Measurements from ENCODE around the gene SYT1.
"Not testable (repeated sequence)": the region's sequence is repeated elsewhere in the genome, so short reads cannot be mapped to it uniquely, and the experiment has no call there.

Gene SYT1

DNA sequence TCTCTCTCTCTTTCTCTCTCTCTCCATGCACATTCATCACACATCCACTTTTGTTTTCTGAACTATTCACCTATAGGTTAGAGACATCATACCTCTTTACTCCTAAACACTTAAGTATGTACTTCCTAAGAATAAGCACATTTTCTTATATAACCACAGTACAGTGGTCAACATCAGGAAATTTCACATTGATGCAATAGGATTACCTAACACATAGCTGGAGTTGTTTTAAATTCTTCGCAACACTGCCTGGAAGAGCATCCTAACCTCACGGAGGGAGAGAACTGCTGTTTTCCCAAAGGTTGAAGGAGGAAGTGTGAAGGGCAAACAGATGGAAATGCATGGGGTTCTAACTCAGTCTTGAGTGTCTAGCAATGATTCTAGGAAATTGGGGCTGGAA lies 159.2 kb downstream of the SYT1 start:
- H3K4me3 Mint-ChIP-seq = no peak overlapping the region
- no peaks in the 10 kb centered on the region for H3K36me3 Mint-ChIP-seq
- no peak overlapping the region for H3K27ac Mint-ChIP-seq
- H3K4me1 Mint-ChIP-seq = no peaks in the 10 kb centered on the region
- ATAC-seq (replicated peaks) (no peak), DNase-seq (no peak)
- H3K9me3 Mint-ChIP-seq = no peaks in the 10 kb centered on the region
- no peaks in the 10 kb centered on the region for H3K27me3 Mint-ChIP-seq

DNA sequence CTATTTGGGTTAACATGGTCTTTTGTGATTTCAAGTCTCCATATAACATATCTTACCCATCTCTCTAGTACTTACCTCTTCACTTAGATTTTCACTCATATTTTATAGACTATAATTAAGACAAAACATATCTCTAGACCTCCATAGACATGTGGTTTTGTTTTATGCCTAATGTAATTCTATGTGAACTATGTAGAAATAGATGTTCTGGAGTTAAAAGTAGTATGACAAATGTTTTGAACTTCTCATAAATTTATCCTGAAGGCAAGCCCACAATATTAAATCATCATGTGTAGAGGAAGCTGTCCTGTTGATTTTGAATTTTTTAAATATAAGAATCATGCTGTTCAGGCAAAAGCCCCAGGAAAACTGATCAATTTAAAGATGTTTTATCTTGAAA lies 169.2 kb downstream of the SYT1 start:
- H3K36me3 Mint-ChIP-seq = no peaks in the 10 kb centered on the region
- no peak overlapping the region for H3K4me3 Mint-ChIP-seq
- H3K27me3 Mint-ChIP-seq = no peaks in the 10 kb centered on the region
- no peaks in the 10 kb centered on the region for H3K9me3 Mint-ChIP-seq
- DNase-seq = no peak
- no peak for ATAC-seq (replicated peaks)
- H3K4me1 Mint-ChIP-seq = no peaks in the 10 kb centered on the region
- H3K27ac Mint-ChIP-seq = no peak overlapping the region

DNA sequence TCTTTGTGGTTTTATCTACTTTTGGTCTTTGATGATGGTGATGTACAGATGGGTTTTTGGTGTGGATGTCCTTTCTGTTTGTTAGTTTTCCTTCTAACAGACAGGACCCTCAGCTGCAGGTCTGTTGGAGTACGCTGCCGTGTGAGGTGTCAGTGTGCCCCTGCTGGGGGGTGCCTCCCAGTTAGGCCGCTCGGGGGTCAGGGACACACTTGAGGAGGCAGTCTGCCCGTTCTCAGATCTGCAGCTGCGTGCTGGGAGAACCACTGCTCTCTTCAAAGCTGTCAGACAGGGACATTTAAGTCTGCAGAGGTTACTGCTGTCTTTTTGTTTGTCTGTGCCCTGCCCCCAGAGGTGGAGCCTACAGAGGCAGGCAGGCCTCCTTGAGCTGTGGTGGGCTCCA lies 180.2 kb downstream of the SYT1 start:
- DNase-seq; H3K4me1 Mint-ChIP-seq; H3K27ac Mint-ChIP-seq; ATAC-seq (replicated peaks); H3K4me3 Mint-ChIP-seq; H3K36me3 Mint-ChIP-seq; H3K9me3 Mint-ChIP-seq; H3K27me3 Mint-ChIP-seq: not testable (repeated sequence)

DNA sequence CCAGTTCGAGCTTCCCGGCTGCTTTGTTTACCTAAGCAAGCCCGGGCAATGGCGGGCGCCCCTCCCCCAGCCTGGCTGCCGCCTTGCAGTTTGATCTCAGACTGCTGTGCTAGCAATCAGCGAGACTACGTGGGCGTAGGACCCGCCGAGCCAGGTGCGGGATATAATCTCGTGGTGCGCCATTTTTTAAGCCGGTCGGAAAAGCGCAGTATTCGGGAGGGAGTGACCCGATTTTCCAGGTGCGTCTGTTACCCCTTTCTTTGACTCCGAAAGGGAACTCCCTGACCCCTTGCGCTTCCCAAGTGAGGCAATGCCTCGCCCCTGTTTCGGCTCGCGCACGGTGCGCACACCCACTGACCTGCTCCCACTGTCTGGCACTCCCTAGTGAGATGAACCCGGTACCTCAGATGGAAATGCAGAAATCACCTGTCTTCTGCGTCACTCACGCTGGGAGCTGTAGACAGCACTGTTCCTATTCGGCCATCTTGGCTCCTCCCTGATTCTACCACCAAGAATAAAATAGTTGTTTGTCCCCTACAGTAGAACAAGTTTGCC lies 180.7 kb downstream of the SYT1 start:
- H3K27me3 Mint-ChIP-seq; H3K36me3 Mint-ChIP-seq; H3K9me3 Mint-ChIP-seq; ATAC-seq (replicated peaks); H3K27ac Mint-ChIP-seq; DNase-seq; H3K4me1 Mint-ChIP-seq; H3K4me3 Mint-ChIP-seq: not testable (repeated sequence)

DNA sequence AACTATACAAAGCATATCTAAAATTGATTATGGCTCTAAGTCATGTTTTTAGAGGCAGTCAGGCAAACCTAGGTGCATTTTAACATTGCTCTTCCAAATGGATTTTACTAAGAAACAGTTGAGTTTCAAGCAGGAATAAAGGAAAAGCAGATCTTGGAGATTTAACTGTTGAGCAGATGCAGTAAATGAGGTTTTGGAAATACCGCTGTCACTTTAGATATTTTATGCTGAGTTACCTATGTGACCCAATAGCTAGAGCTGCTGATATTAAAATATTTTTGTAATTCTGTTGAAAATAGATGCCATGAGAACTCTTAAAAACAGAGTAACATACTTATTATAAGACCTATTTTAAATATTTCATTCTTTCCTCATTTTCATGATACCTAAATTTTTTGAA lies 181.4 kb downstream of the SYT1 start:
- no peak for ATAC-seq (replicated peaks)
- Mint-ChIP-seq H3K9me3 (peaks cover 0 to 3% of the 10 kb centered on the region in 2 donors), H3K4me3 (no peak overlapping the region), H3K36me3 (no peaks in the 10 kb centered on the region), H3K4me1 (no peaks in the 10 kb centered on the region), H3K27me3 (no peaks in the 10 kb centered on the region), H3K27ac (no peak overlapping the region)
- DNase-seq = no peak

DNA sequence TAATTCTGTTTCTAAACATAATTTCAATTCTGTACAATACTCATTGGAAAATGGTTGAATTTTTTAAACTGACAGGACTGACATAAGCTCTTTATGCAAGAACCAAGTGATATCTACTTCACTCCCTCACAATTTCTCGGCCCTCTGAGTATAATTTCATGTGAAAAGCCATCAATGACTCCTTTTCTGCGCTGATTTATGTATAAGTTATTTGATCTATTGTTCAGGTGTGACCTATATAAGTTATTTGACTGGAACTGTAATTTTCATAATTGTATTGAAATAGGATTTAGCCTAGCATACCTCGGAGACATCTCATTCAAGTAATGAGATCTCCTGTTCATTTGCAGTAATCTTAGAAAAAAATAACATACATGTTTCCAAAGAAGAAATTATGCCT lies 184.4 kb downstream of the SYT1 start:
- Mint-ChIP-seq H3K4me3 (no peak overlapping the region), H3K27ac (no peak overlapping the region), H3K27me3 (no peaks in the 10 kb centered on the region), H3K9me3 (no peaks in the 10 kb centered on the region), H3K36me3 (no peaks in the 10 kb centered on the region), H3K4me1 (no peaks in the 10 kb centered on the region)
- ATAC-seq (replicated peaks) (no peak), DNase-seq (no peak)

DNA sequence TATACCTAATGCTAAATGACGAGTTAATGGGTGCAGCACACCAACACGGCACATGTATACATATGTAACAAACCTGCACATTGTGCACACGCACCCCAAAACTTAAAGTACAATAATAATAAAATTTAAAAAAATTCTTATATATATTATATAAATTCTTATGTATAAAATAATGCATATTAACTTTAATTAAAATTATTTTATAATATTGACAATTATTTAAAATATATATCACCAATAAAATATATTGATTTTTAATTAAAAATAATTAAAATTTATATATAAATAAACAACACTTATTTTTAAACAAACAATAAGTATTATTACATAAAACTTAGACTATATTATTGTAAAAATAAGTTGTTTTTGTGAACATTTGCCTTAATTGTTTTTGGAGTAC lies 188.8 kb downstream of the SYT1 start:
- Mint-ChIP-seq H3K4me1 (no peaks in the 10 kb centered on the region), H3K9me3 (no peaks in the 10 kb centered on the region), H3K27me3 (no peaks in the 10 kb centered on the region), H3K36me3 (no peaks in the 10 kb centered on the region), H3K27ac (no peak overlapping the region), H3K4me3 (no peak overlapping the region)
- ATAC-seq (replicated peaks) (no peak), DNase-seq (no peak)

DNA sequence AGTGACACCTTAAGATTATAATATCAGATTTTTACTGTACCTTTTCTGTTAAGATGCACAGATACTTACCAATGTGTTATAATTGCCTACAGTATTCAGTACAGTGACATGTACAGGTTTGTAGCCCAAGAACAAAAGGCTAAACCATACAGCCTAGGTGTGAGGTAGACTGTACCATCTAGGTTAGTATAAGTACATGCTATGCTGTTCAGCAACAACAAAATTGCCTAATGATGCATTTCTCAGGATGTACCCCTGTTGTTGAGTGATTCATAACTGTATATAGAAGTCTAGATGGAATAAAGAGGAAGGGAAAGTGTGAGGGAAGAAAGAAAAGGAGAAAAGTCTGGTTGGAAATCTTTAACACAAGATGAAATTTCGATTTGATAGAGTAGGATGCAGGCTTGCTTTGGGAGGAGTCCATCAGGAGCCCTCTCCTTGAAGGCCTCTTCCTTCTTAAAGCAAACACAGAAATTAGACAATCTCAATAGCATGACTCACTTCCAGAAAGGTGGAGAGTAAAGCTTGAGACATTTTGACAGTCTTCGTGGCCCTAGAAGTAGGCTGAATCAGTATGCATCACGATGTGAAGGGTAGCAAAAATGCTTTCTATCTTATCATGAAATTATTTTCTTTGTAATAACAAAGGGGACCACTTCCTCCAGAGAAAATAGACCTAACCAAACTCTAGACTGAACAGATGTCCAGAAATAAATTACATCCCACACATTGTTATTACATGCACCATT lies 191.5 kb downstream of the SYT1 start:
- H3K27ac Mint-ChIP-seq = no peak overlapping the region
- H3K36me3 Mint-ChIP-seq = no peaks in the 10 kb centered on the region
- no peaks in the 10 kb centered on the region for H3K27me3 Mint-ChIP-seq
- H3K4me1 Mint-ChIP-seq = no peaks in the 10 kb centered on the region
- ATAC-seq (replicated peaks) (no peak), DNase-seq (no peak)
- no peak overlapping the region for H3K4me3 Mint-ChIP-seq
- H3K9me3 Mint-ChIP-seq = no peaks in the 10 kb centered on the region

DNA sequence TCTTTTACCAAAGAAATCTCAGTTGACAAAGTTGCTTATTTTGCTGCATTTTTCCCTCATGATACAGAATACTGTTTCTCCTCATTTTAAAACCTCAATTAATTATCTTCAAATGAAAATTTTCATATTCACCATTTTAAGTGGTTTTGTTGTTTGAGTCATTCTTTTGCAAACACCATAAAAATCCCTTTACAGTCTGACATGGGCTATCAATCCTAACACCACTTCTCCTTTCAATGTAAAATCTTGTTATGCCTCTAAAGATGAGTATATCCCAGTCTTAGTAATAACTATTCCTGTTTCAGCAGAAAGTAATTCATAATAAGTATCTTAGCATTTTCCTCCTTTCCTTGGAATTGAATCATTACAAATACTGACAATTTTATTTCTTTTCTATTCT lies 192.2 kb downstream of the SYT1 start:
- H3K27ac Mint-ChIP-seq = no peak overlapping the region
- DNase-seq (no peak), ATAC-seq (replicated peaks) (peak in 1 of 2 donors; percentile 38)
- H3K36me3 Mint-ChIP-seq = no peaks in the 10 kb centered on the region
- no peaks in the 10 kb centered on the region for H3K27me3 Mint-ChIP-seq
- no peaks in the 10 kb centered on the region for H3K4me1 Mint-ChIP-seq
- no peak overlapping the region for H3K4me3 Mint-ChIP-seq
- H3K9me3 Mint-ChIP-seq = no peaks in the 10 kb centered on the region

DNA sequence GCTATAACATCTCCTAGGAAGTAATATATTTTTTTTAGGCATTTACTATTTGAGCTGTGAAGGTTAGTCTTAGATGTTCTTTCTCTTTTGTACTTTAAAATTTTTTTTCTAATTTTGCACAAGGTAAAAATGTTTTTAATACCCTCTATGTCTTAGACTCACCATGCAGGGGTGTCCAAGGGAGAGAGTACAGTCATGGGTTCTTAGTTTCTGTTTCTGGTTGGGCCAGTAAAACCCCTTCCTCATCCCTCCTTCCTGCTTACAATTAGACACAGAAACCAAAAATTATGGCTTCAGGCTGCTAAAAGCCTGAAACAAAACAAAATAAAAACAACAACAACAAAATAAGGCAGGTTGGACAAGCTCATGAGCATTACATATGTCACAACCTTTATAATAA lies 193.0 kb downstream of the SYT1 start:
- H3K4me1 Mint-ChIP-seq = no peaks in the 10 kb centered on the region
- no peak for ATAC-seq (replicated peaks)
- H3K27me3 Mint-ChIP-seq = no peaks in the 10 kb centered on the region
- no peaks in the 10 kb centered on the region for H3K9me3 Mint-ChIP-seq
- H3K36me3 Mint-ChIP-seq = no peaks in the 10 kb centered on the region
- no peak overlapping the region for H3K4me3 Mint-ChIP-seq
- no peak overlapping the region for H3K27ac Mint-ChIP-seq
- no peak for DNase-seq

DNA sequence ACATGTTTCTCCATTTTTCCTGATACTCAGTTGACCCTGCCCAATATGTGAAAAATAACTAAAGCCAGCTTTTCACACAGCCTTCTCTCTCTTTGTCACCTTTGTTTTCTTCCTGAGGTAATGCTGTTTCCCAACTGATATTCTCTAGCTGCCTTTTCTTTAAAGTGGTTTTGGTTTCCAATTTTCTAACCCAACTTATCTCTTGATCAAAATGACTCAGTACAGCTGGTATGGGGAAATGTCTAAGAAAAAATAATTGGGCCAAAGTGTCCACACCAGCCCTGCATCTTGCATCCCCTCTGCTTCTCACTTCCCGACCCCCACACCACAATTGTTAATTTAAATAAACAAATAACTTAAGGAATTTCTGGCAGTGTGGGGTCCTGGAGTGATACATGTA lies 193.8 kb downstream of the SYT1 start:
- ATAC-seq (replicated peaks) (no peak), DNase-seq (no peak)
- H3K27me3 Mint-ChIP-seq = no peaks in the 10 kb centered on the region
- no peak overlapping the region for H3K27ac Mint-ChIP-seq
- no peaks in the 10 kb centered on the region for H3K4me1 Mint-ChIP-seq
- no peaks in the 10 kb centered on the region for H3K36me3 Mint-ChIP-seq
- H3K4me3 Mint-ChIP-seq = no peak overlapping the region
- H3K9me3 Mint-ChIP-seq = no peaks in the 10 kb centered on the region

DNA sequence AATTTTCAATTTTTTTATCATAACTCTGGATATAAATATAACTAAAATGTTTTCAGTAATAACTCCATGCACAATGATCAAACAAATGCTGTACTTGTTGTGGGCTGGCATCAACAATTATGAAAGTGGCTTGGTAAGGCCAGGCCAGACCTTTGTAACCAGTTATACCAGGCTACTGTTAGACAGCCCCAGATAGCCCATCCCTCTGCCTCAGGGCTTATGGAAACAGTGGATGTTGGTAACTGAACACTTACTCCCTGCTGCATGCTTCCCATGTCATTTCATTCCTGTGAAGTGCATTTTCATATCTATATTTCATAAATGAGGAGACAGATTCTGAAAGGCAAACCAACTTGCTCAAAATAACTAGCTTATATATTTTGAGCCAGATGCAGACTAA lies 195.0 kb downstream of the SYT1 start:
- Mint-ChIP-seq H3K9me3 (no peaks in the 10 kb centered on the region), H3K27ac (no peak overlapping the region), H3K4me3 (no peak overlapping the region), H3K36me3 (no peaks in the 10 kb centered on the region), H3K4me1 (no peaks in the 10 kb centered on the region), H3K27me3 (no peaks in the 10 kb centered on the region)
- no peak for DNase-seq
- no peak for ATAC-seq (replicated peaks)

DNA sequence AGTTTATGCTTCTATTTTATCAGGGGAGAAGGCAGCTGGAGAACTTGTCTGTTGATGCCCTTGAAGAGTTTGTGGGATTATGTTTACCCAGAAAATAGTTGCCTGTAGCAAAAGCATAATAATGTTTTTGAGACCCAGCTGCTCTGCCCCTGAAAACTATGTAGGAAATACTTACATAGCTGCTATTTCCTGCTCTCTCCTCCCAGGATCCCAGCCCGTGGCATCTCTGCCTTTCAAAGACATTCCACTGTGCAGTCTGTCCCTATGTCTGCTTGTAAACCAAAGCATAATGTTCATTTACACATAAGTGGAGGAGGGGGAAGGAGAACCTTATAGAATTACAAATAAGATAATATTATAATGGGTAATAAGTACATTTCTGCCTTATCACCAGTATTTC lies 198.7 kb downstream of the SYT1 start:
- Mint-ChIP-seq H3K9me3 (no peaks in the 10 kb centered on the region), H3K27ac (no peak overlapping the region), H3K36me3 (no peaks in the 10 kb centered on the region), H3K27me3 (no peaks in the 10 kb centered on the region), H3K4me3 (no peak overlapping the region), H3K4me1 (no peaks in the 10 kb centered on the region)
- ATAC-seq (replicated peaks) (no peak), DNase-seq (no peak)

DNA sequence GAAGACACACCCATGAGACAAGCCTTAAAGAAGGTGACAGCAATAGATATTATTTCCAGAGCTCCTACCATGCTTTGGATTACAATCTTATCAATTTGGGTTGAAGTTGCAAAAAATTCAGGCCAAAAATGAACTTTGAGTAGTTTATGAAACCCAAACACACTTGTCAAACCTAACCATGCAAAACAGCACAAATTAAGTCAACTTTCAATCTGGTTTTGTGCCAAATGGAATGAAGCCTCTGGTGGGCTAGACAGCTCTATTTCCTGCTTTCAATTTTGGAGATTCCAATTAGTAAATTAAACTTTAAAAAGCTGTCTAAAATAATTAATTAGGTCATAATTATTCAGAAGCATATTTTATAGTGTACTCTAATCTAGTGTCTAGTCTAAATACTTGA lies 203.4 kb downstream of the SYT1 start:
- H3K27me3 Mint-ChIP-seq = no peaks in the 10 kb centered on the region
- ATAC-seq (replicated peaks) = no peak
- no peaks in the 10 kb centered on the region for H3K9me3 Mint-ChIP-seq
- no peak overlapping the region for H3K4me3 Mint-ChIP-seq
- H3K4me1 Mint-ChIP-seq = peaks cover 0 to 5% of the 10 kb centered on the region in 2 donors
- no peaks in the 10 kb centered on the region for H3K36me3 Mint-ChIP-seq
- DNase-seq = no peak
- H3K27ac Mint-ChIP-seq = no peak overlapping the region

DNA sequence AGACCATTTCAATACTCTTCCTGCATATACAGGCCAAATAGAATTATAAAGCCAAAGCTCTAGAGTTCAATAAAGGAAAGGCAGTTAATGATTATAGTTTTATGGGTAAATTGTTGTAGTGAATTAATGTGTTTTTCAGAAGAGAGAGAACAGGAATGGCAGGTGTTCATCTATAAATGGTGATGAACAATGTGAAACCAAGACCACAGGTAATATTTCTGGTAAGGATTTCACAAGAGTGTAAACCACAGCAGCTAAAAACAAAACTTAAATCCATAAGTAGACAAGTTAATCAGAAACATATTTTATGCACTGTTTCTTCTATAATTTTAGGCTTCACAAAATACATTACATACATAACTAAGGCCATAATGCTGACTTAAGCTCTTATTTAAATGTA lies 204.4 kb downstream of the SYT1 start:
- no peak overlapping the region for H3K4me3 Mint-ChIP-seq
- no peaks in the 10 kb centered on the region for H3K27me3 Mint-ChIP-seq
- no peaks in the 10 kb centered on the region for H3K36me3 Mint-ChIP-seq
- DNase-seq = no peak
- no peaks in the 10 kb centered on the region for H3K9me3 Mint-ChIP-seq
- no peak for ATAC-seq (replicated peaks)
- peaks cover 0 to 5% of the 10 kb centered on the region in 2 donors for H3K4me1 Mint-ChIP-seq
- H3K27ac Mint-ChIP-seq = no peak overlapping the region

DNA sequence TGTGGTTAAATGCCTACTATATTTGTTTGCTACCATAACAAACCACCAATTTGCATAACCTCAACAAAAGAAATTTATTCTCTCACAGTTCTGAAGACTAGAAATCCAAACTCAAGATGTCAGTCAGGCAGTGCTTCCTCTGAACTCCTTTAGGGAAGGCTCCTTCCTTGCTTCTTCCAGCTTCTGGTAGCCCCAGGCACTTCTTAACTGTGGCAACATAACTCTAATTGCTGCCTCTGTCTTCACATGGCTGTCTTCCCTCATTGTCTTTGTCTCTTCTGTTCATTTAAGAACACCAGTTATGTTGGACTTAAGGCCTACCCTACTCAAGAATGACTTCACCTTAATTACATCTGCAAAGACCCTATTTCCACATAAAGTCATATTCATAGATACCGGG lies 206.9 kb downstream of the SYT1 start:
- no peak for ATAC-seq (replicated peaks)
- Mint-ChIP-seq H3K27me3 (no peaks in the 10 kb centered on the region), H3K27ac (no peak overlapping the region), H3K36me3 (no peaks in the 10 kb centered on the region), H3K4me3 (no peak overlapping the region), H3K9me3 (no peaks in the 10 kb centered on the region), H3K4me1 (peaks cover 0 to 5% of the 10 kb centered on the region in 2 donors)
- DNase-seq = no peak

All from stimulated activated naive B cell treated with anti-CD40 and anti-IgM and Interleukin-4, amounts not matched to agents 10 μg/mL and 1 μg/mL and 100 μg/mL, for 72 hours (primary cell).